ENCODE data around the gene FAM78B. TPM values are rescaled to one million over a fixed set of nuclear protein-coding genes. Genes with fewer than 3 reads are reported as not detected.
A peak's percentile ranks its signal among the peaks of the same experiment; 100 is the strongest.

FAM78B gene, protein sequence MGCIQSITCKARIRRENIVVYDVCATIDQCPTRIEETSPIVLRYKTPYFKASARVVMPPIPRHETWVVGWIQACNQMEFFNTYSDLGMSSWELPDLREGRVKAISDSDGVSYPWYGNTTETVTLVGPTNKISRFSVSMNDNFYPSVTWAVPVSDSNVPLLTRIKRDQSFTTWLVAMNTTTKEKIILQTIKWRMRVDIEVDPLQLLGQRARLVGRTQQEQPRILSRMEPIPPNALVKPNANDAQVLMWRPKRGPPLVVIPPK
- total RNA-seq, result 1.0 TPM in 2 replicates

DNA sequence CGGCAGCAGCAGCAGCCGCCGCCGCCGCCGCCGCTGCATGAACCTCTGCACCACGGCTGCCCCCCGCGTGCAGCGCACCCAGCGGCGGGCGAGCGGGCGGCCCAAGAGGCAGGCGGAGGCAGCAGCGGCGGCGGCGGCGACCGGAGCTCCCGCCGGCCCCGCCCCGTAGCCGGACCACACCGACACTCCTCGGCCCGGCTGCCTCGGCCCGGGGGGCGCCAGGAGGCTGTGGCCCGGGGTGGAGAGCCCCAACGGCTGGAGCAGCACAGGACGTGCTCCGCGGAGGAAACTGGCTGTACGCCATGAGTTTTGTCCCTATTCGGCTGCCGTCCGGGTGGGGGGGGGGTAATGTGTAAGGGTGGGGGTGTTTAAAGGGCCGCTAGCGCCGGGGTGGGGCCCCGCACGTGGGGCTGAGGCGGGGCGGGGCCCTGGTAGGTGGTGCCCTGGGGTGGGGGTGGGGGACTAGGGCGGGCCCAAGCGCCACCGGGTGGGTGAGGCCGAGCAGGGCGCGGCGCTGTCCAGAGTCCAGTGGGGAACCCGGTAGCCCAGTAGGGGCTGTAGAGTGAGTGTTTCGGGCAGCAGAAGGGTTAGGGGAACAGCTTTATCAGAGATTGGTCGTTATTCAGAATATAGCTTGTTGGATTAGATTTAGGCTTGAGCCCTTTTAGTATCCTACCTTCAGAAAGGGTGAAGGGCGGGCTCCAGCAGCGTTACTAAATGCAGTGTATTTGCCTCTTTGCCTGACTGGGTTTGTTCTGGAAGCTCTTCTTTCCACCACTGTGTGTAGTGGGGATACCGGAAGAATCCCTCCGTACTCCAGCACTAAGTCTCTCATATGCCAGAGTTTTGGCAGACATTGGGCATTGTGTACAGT is at the start of gene FAM78B:
Gene FAM78B, minus strand, starts transcription at position 304 of the 874 bp plus-strand sequence. CDS start 753 bp downstream, outside the sequence.
- intact Hi-C loops (cut with micrococcal nuclease), result loop anchor here (1.0 to 5.0 kb wide), 4 partner anchors 85 to 569 kb away; partner anchors contain the start of gene ALDH9A1
- Mint-ChIP-seq H3K27ac (no peak within 1 kb of the TSS), H3K36me3 (ENCODE audit: low read depth) (no peaks in the 10 kb centered on the region), H3K27me3 (ENCODE audit: insufficient read depth) (peaks cover 39% of the 10 kb centered on the region), H3K9me3 (no peaks in the 10 kb centered on the region), H3K4me3 (peak within 1 kb of the TSS; percentile 83), H3K4me1 (ENCODE audit: low read depth) (peaks cover 16% of the 10 kb centered on the region)
- DNase-seq (ENCODE audit: low spot score), result peak; percentile 36

DNA sequence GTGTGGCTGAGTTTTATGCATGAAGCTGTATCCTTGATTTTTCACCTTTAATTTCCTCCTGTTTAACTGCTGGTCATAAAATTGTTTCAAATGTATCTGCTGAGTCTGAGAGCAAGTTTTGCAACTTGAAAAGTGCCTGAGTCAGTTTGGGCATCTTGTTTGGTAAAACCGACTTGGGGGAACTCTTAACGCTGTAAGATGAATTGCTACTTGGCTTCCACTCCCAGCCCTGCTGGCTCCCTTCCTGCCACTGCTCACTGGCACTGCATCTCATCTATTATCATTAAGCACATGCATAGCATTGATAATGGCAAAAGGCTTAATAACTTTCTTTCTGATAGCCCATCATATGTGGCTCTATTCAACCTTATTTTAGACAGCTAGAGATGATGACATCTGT is 35.7 kb upstream of the FAM78B start:
- H3K9me3 Mint-ChIP-seq, result no peaks in the 10 kb centered on the region
- no peaks in the 10 kb centered on the region for H3K36me3 Mint-ChIP-seq (ENCODE audit: low read depth)
- no peak overlapping the region for H3K4me3 Mint-ChIP-seq
- no peak for DNase-seq (ENCODE audit: low spot score)
- H3K27ac Mint-ChIP-seq, result no peak overlapping the region
- H3K27me3 Mint-ChIP-seq (ENCODE audit: insufficient read depth), result peaks cover 3% of the 10 kb centered on the region
- intact Hi-C loops (cut with micrococcal nuclease), result no loop called here
- H3K4me1 Mint-ChIP-seq (ENCODE audit: low read depth), result no peaks in the 10 kb centered on the region

DNA sequence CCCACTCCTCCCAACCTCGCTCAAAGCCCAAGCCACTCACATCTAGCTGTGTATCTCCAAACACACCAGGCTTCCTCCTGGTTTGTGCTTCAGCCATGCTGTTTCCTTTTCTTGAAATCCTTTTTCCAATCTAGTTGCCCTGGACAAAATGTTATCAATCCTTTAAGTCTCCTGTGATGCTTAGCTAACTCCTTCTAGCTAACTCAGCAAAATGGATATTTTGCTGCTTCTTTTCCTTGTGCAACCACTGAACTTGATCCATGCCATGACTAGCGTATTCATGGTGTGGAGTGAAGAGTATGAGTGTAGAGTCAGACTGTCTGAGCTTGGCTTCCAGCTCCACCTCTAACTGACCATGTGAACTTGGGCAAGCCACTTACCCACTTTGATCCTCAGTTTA is 33.9 kb upstream of the FAM78B start:
- Mint-ChIP-seq H3K27ac (no peak overlapping the region), H3K4me3 (no peak overlapping the region), H3K27me3 (ENCODE audit: insufficient read depth) (peaks cover 7% of the 10 kb centered on the region), H3K4me1 (ENCODE audit: low read depth) (no peaks in the 10 kb centered on the region), H3K36me3 (ENCODE audit: low read depth) (no peaks in the 10 kb centered on the region), H3K9me3 (no peaks in the 10 kb centered on the region)
- DNase-seq (ENCODE audit: low spot score), result no peak
- intact Hi-C loops (cut with micrococcal nuclease), result no loop called here

DNA sequence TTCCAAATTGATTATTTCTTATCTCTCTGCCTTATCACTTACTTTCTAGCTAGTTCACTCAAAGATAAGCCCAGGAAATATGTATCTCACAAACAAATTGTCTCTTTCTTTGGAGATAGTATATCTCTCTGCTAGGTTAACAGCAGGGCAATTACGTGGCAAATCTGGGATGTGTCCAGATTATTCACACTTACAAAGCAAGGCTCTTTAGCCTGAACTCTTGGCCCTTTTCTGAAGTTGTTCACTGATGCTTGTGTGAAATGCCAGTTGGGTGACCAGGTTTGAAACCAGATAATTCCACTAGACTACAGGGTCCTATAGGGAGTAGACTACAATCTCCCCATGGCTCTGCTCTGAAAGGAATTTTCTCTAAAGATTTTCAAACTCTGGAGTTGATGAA is 30.8 kb upstream of the FAM78B start:
- intact Hi-C loops (cut with micrococcal nuclease), result no loop called here
- Mint-ChIP-seq H3K9me3 (no peaks in the 10 kb centered on the region), H3K4me3 (no peak overlapping the region), H3K36me3 (ENCODE audit: low read depth) (no peaks in the 10 kb centered on the region), H3K4me1 (ENCODE audit: low read depth) (no peaks in the 10 kb centered on the region), H3K27me3 (ENCODE audit: insufficient read depth) (peaks cover 7% of the 10 kb centered on the region), H3K27ac (no peak overlapping the region)
- DNase-seq (ENCODE audit: low spot score), result no peak

DNA sequence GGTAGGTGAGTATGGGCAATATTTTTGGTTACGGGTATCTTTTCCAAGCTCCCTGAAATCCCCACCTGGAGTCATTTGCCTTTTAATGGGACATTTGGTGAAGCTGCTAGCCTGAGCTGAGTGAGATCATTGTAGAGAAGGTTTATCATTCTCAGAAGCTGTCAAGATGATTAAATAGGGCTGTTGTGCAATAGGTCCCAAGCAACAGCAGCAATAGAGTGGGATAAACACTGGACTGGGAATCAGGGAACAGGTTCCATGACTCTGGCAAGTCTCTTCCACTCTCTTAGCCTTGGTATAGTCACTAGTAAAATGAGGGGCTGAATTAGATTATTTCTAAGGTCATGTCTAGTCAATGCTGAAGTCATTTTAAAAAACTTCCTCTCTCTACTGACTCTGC is 30.3 kb upstream of the FAM78B start:
- intact Hi-C loops (cut with micrococcal nuclease), result no loop called here
- no peak overlapping the region for H3K4me3 Mint-ChIP-seq
- peaks cover 7% of the 10 kb centered on the region for H3K27me3 Mint-ChIP-seq (ENCODE audit: insufficient read depth)
- no peaks in the 10 kb centered on the region for H3K36me3 Mint-ChIP-seq (ENCODE audit: low read depth)
- no peaks in the 10 kb centered on the region for H3K9me3 Mint-ChIP-seq
- no peaks in the 10 kb centered on the region for H3K4me1 Mint-ChIP-seq (ENCODE audit: low read depth)
- DNase-seq (ENCODE audit: low spot score), result no peak
- H3K27ac Mint-ChIP-seq, result no peak overlapping the region

DNA sequence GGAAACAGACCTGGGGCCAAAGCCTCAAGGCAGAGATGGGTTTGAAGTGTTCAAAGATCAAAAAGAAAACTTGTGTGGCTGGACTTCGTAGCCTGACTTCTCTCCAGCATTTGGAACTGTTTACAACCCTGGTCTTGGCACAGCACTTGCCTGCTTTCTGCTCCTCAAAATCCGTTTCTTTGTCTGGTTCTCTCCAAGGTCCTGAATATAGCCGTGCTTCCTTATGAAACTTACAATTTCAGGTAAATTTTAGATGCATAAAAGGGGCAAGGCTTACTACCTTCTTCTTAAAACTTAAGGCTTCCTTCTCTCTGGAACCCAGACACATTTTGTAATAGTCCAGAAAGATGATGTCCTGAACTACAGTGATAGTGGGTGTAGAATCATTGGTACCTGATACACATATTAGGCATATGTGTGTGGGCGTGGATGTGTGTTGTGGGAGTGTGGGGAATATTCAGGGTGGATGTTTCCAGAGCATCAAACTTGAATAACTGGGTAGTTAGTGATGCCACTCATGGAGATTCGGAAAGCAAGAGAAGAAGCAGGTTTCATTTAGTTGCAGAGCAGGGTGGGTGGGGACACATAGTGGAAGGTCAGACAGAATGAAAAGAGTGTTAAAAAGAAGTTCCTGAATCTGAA is 26.4 kb upstream of the FAM78B start:
- no peaks in the 10 kb centered on the region for H3K9me3 Mint-ChIP-seq
- intact Hi-C loops (cut with micrococcal nuclease), result no loop called here
- H3K36me3 Mint-ChIP-seq (ENCODE audit: low read depth), result no peaks in the 10 kb centered on the region
- no peak overlapping the region for H3K27ac Mint-ChIP-seq
- no peaks in the 10 kb centered on the region for H3K4me1 Mint-ChIP-seq (ENCODE audit: low read depth)
- H3K27me3 Mint-ChIP-seq (ENCODE audit: insufficient read depth), result peaks cover 4% of the 10 kb centered on the region
- H3K4me3 Mint-ChIP-seq, result no peak overlapping the region
- no peak for DNase-seq (ENCODE audit: low spot score)

DNA sequence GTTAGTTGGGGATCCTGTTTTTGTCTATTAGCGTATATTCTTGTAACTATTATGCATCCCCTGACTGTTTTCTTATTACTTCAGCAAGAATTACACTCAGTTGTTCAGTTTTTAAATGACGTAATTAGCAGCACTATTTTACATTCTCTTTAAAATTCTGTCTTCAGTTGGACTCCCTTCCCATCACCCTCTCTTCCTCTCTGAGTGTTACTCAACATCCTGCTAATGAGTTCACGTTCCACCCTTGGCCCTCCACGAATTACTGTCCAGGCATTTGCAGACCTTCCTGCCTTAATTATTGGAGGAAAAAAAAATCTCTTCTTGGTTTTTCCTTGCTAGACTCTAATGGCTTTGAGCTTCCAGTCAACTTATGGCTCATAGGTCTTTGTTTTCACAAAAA is 23.6 kb upstream of the FAM78B start:
- Mint-ChIP-seq H3K27ac (no peak overlapping the region), H3K9me3 (no peaks in the 10 kb centered on the region), H3K27me3 (ENCODE audit: insufficient read depth) (no peaks in the 10 kb centered on the region), H3K4me1 (ENCODE audit: low read depth) (no peaks in the 10 kb centered on the region), H3K4me3 (no peak overlapping the region), H3K36me3 (ENCODE audit: low read depth) (no peaks in the 10 kb centered on the region)
- intact Hi-C loops (cut with micrococcal nuclease), result no loop called here
- no peak for DNase-seq (ENCODE audit: low spot score)

DNA sequence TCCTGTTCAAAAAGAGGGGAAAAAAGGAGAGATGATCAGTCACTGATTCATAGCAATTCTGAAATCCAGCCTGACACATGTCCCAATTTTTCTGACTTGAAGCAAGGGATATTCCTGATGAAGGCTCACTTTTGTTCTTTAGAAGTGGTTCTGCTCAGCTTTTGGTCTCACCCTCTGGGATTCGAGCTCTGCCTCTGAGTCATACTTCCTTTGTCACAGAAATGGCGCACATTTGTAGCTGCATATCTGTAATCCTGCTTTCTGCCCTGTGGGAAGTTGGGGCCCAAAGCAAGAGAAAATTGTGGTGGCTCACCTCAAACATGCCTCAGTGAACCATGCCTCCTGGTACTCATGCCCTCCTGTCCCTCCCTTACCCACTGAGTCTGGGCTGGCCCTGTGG is 22.3 kb upstream of the FAM78B start:
- Mint-ChIP-seq H3K27ac (no peak overlapping the region), H3K4me3 (no peak overlapping the region), H3K27me3 (ENCODE audit: insufficient read depth) (no peaks in the 10 kb centered on the region), H3K9me3 (no peaks in the 10 kb centered on the region), H3K4me1 (ENCODE audit: low read depth) (no peaks in the 10 kb centered on the region), H3K36me3 (ENCODE audit: low read depth) (no peaks in the 10 kb centered on the region)
- intact Hi-C loops (cut with micrococcal nuclease), result no loop called here
- DNase-seq (ENCODE audit: low spot score), result no peak

DNA sequence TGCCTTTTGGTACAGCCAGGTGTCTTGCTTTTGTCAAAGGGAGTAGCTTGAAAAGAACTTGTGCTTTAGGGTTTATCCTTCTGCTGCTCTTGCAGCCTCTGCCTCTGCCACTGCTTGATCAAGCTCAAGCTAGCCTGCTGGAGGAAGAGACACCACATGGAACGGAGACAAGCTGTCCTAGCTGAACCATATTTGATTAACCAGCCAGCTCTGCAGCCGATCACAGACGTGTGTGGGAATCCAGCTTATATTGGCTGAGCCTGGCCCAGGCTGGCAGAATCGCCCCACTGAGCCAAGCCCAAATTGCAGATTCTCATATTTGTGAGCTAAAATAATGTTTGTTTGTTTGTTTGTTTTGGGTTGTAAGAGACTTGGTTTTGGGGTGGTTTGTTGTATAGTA is 18.7 kb upstream of the FAM78B start:
- no peaks in the 10 kb centered on the region for H3K4me1 Mint-ChIP-seq (ENCODE audit: low read depth)
- H3K9me3 Mint-ChIP-seq, result no peaks in the 10 kb centered on the region
- no peak overlapping the region for H3K4me3 Mint-ChIP-seq
- no peaks in the 10 kb centered on the region for H3K27me3 Mint-ChIP-seq (ENCODE audit: insufficient read depth)
- intact Hi-C loops (cut with micrococcal nuclease), result no loop called here
- H3K27ac Mint-ChIP-seq, result no peak overlapping the region
- no peak for DNase-seq (ENCODE audit: low spot score)
- H3K36me3 Mint-ChIP-seq (ENCODE audit: low read depth), result no peaks in the 10 kb centered on the region

DNA sequence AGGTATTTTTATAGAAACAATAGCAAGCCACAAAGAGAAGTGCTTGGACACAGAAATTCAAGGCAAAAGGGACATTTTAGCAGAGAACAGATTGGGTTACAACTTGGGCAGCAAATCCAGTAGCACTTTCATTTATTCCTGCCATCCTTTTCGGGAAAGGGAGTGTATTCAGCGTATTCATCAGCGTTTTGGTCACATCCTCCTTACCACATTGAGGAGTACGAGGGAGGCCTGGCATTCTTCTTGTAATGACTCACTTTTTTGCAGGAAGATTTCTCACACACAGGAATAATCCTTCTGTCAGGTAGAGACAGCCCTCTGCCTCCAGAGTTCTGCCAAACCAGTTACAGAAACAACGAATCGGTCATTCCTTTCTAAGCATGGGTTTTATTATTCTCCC is 18.1 kb upstream of the FAM78B start:
- Mint-ChIP-seq H3K36me3 (ENCODE audit: low read depth) (no peaks in the 10 kb centered on the region), H3K9me3 (no peaks in the 10 kb centered on the region), H3K27ac (no peak overlapping the region), H3K4me3 (no peak overlapping the region), H3K4me1 (ENCODE audit: low read depth) (no peaks in the 10 kb centered on the region), H3K27me3 (ENCODE audit: insufficient read depth) (no peaks in the 10 kb centered on the region)
- DNase-seq (ENCODE audit: low spot score), result no peak
- intact Hi-C loops (cut with micrococcal nuclease), result no loop called here

DNA sequence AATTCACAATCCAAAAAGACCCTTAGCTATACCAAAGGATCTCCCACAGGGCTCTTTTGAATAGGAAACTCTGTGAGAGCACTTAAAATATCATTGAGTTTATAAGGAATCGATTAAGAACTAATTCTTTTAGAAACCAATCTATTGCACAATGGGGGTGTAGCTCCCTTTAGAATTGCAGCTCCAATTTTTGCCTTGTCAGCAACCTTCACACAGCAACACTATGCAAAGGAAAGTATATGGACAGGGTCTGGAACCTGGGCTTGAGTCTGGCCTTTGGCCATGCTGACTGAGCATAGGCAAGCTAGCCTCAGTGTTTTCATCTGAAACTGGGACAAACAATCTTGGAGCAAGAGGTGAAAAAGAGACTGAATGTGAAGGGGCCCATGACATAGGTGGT is 17.2 kb upstream of the FAM78B start:
- H3K27me3 Mint-ChIP-seq (ENCODE audit: insufficient read depth), result no peaks in the 10 kb centered on the region
- H3K4me1 Mint-ChIP-seq (ENCODE audit: low read depth), result no peaks in the 10 kb centered on the region
- intact Hi-C loops (cut with micrococcal nuclease), result no loop called here
- no peak for DNase-seq (ENCODE audit: low spot score)
- H3K36me3 Mint-ChIP-seq (ENCODE audit: low read depth), result no peaks in the 10 kb centered on the region
- no peak overlapping the region for H3K27ac Mint-ChIP-seq
- H3K4me3 Mint-ChIP-seq, result no peak overlapping the region
- no peaks in the 10 kb centered on the region for H3K9me3 Mint-ChIP-seq

DNA sequence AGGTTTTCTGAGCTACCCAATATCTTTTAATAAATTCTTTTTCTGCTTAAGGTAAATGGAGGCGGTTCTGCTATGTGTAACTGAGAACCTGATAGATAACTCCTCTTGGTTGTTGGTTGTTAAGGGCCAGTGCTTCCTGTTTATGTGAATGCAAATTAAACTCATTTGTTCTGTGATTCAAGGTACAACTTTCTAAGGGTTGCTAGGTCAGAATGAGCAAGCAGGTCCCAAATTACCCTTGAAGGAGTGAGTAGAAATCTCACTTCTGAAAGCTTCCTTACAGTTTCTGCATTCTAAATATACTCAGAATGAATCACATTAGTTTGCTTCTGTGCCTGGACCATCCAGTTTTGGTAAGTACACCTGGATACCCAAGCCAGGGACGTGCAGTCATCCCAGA is 15.5 kb upstream of the FAM78B start:
- no peak for DNase-seq (ENCODE audit: low spot score)
- Mint-ChIP-seq H3K4me1 (ENCODE audit: low read depth) (no peaks in the 10 kb centered on the region), H3K9me3 (no peaks in the 10 kb centered on the region), H3K27me3 (ENCODE audit: insufficient read depth) (no peaks in the 10 kb centered on the region), H3K4me3 (no peak overlapping the region), H3K27ac (no peak overlapping the region), H3K36me3 (ENCODE audit: low read depth) (no peaks in the 10 kb centered on the region)
- intact Hi-C loops (cut with micrococcal nuclease), result no loop called here

DNA sequence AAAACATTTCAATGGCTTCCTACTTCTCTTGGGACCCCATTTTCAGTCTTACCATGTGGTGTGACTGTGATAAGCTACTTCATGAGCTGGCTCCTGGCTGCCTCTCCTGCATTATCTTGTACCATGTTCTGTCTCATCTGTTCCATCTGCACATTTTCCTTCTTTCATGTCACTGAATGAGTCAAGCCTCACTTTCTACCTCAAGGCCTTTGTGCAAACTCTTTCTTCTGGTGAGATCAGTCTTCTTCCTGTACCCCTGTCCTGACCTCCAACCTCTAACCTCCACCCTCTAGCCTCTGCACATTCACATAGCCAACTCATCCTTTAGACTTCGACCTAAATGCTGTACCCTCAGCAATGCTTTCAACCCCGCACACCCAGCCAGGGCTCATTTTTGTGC is 9.6 kb upstream of the FAM78B start:
- intact Hi-C loops (cut with micrococcal nuclease), result no loop called here
- Mint-ChIP-seq H3K4me3 (no peak overlapping the region), H3K27ac (peak overlapping the region; percentile 29), H3K36me3 (ENCODE audit: low read depth) (no peaks in the 10 kb centered on the region), H3K4me1 (ENCODE audit: low read depth) (peaks cover 6% of the 10 kb centered on the region), H3K27me3 (ENCODE audit: insufficient read depth) (peaks cover 1% of the 10 kb centered on the region), H3K9me3 (no peaks in the 10 kb centered on the region)
- DNase-seq (ENCODE audit: low spot score), result no peak
